NCI-H1092 treated with DMSO at 0.1 percent for 48 hours (cell line): ENCODE data around the gene MIB2.

Experiments used
- DNase-seq: peaks from one replicate; lab custom pipeline; 2025; lab: John Stamatoyannopoulos, UW

The MIB2 gene

DNA sequence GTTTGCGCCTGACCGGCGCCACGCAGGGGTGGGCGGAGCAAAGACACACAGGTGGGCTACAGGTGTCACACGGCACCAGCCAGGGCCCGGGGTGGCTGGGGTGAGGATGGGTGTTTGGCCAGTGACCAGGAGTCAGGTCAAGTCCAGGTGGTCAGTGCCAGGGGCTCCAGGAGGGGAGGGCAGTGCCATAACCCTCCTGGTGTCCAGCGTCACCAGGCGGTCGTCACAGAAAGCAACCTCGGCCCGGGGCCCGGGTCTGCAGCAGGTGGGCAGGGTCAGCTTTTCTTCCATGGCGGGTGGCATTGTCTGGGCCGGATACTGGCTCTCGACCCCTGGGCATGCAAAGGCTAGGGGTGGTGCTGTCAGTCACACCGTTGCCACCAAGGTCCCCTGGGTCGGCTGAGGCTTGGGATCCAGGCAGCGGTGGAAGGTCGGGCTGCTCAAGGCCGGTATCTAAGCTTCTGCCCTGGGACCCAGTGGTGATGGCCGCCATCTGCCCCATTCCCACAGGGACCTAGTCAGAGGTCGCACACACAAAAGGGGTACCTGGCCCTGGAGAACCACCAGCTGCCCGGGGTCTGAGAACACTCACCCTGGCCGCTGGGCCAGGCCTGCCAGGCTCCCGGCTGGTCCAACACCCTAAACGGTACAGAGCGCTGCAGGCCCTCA is 17.1 kb upstream of the MIB2 start:
- no peak for DNase-seq

DNA sequence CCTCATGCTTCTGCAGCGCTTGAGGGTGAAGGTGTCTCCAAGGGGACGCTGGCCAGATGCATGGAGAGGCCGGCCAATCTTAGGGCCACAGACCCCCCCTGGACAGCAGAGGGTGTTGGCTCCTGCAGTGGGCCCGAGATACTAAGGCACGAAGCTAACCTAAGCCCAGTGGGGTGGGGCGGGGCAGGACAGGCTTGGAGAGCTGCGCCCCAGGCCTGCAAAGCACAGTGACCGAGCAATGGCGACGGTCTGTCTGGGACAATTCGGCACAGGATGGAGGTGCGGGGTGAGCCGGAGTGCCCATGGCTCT is 16.6 kb upstream of the MIB2 start:
- no peak for DNase-seq

DNA sequence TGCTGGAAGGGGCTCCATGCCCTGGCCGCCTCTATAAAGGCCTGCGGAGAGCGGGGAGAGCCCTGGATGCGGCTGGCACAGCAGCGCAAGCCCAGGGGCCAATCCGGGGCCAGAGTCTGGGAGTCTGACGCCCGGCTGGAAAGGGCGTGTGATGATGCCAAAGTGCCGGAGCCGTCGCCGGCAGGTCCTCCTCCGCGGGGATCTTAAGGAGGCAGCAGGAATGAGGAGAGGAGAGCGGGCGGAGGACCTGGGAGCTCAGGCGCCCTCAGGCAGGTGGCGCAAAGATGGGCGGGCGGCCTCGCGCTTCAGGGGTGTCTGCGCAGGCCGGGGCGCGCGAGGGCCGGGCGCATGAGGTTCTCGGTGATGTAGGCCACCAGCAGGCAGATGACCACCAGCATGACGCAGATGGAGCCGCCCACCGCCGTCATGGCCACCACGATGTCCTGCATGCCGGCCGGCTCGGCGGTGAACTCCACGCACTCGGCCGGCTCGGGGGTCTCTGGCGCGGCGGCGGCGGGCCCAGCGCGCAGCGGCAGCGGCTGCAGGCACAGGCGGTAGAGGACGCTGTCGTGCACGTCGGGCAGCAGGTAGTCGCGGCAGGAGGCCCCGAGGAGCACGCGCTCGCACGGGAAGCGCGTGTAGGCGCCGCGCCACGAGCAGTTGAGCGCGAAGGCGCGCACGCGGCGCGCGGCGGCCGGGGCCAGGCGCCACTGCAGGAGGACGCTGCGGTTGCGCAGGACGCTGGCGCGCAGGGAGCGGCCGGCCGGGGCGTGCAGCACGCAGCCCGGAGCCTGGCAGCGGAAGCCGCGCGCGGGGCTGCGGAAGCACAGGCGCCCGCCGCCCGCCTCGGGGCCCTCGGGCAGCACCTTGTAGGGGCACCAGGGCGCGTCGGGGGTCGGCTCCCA is 16.0 kb upstream of the MIB2 start:
- DNase-seq = no peak

DNA sequence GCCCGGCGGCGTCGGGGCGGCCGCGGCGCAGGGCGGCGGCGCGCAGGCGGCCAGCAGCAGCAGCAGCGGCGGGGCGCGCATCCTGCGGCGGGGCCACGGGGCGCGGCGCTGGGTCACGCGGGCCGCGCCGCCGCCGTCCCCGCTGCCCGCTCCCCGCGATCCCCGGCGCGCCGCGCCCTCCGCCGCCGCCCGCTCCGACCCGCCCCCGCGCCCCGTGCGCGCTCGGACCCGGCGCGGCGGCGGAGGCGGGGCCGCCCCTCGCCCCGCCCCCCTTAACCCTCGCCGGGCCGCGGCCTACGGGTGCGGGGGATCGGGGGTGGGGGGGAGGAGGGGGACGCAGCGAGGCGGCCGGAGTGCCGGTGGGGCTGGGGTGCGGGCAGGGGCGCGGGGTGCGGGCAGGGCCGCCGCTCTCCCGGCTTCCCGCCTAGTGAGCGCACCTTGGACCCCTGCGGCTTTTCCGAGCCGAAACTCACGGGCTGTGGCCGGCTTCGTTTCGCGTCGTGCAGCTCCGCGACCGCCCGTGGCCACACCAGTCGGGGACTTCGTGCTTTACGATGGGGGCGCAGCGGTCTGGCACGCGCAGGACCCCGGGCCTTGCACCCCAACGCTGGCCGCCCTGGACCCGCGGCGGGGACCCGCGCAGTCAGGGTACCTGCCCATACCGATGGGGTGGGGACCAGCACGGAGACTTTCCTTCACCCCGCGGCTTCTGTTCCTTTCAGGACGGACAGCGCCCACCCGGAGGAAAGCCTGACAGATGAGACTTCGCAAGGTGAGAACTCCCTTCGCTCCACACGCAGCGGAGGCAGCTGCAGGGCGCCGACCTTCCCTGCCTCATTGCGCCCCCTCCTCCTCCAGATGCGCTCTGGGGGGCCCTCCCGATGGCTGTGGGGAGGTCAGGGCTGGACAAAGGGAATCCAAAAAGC is 15.1 kb upstream of the MIB2 start, which contains the start of gene FNDC10:
Gene FNDC10 (minus strand): TSS at position 201 of the 926 bp plus-strand sequence. CDS start 120 bp downstream, at position 81.
- no peak for DNase-seq

DNA sequence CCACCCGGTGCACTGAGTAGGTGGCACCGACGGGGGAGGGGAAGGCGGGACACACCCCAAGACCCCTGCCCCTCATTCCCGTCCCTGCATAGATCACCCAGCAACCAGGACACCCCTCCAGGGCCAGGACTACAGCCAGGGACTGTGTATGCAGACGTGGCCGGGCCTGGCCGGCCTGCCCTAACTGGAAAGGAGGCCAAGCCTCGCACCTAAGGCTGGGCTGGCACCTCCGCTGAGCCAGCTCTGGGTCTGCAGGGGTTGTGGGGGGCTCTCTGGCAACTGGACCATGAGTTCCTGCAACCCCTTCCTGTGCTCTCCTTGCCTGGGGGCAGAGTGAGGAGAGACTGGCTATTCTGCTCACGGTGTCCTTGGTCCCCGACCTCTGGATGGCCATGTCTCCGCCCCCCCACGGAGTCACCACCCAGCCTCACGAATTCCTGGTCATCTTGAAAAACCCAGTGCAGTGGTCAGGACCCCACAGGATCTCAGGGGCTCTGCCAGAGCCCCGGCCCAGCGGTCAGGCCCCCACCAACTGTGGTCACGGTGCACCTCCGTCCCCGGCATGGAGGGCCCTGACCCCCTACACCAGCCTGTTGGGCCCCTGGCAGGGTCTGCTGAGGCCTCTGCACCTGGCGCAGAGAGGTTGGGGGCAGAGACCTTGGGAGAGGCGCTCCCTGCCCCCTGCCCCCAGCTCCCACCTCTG is 14.3 kb upstream of the MIB2 start:
- DNase-seq = no peak

DNA sequence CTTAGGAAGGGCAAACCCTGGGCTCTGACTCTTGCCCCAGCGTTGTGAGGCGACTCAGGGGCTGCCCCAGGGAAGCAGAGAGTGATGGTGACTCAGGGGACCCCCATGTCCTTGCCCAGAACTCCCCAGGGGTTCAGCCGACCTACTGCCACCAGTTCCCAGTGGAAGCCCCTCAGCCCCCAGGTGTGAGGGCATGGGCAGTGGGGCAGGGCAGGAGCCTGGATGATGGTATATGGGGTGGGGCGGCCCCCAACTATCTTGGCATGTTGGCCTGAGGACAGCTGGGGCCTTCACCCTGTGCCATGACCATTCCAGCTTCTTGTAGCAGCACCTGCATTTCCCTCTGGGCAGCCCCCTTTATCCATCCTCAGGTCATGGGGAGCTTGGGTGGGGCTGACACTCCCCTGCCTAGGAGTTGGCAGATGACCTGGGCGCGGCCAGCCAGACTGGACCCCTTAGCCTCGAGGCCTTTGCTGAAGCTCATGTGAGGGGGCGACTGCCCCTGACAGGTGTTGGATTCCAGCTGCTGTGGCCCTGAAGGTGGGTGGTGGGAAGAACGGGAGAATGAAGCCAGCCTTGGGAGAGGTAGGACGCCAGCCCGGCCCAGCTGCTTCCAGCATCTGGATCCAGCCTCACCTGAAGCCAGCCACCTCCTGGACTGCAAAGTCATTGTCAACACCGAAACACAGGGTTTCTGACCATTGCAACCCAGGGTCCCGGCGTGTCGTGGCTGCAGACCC is 13.6 kb upstream of the MIB2 start:
- no peak for DNase-seq

DNA sequence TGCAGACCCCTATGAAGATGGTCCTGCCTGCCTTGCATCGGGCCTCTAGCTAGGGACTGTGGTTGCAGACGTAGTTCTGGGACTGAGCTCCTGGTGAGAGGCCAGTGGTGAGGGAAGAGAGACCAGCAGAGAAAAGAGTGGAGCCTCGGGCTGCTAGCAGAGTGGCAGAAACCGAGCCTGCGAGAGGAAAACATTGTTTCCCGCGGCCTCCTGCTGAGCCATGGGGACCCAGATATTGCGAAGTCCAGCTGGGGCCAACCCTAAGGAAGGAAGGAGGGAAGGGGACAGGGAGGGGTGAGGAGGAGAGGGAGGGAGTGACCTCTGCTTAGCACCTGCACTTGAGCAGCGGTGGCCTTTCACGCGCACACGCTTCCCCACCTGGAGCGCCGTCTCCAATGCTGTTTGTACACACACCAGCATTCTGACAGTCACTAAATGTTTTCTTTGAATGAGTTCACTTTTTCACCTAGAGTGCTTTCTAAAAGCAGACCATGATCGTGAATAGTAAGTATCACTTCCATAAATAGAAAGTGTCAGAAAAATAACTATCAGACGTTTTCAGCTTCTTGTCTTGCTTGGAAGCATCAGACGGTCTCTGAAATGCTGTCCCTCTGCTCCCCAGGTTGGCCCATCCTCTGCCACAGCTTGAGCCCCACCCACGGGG is 12.9 kb upstream of the MIB2 start:
- no peak for DNase-seq

DNA sequence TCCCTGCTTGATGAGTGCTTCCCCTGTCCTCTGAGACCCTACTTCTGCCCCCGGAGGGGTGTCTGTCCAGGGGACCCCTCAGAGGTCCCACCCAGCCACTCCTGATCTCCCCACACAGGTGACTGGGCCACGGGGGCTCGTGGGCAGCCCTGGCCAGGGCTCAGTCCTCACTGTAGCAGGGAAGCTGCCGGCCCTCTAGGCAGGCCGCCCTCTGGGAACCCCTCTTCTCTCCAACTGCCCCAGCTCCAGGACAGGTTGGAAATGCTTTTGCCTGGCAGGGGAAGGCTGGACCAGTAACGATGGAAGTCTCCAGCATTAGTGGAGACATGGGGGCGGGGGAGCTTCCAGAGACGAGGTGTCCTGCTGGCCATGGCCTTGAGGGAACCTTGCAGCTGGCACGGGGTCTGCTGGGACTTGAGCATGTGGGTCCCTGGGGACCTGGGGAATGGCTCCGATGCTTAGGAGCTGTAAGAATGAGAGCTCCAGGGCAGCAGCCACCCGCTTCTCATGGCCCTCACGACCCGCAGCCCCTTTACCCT is 12.3 kb upstream of the MIB2 start:
- DNase-seq = no peak

DNA sequence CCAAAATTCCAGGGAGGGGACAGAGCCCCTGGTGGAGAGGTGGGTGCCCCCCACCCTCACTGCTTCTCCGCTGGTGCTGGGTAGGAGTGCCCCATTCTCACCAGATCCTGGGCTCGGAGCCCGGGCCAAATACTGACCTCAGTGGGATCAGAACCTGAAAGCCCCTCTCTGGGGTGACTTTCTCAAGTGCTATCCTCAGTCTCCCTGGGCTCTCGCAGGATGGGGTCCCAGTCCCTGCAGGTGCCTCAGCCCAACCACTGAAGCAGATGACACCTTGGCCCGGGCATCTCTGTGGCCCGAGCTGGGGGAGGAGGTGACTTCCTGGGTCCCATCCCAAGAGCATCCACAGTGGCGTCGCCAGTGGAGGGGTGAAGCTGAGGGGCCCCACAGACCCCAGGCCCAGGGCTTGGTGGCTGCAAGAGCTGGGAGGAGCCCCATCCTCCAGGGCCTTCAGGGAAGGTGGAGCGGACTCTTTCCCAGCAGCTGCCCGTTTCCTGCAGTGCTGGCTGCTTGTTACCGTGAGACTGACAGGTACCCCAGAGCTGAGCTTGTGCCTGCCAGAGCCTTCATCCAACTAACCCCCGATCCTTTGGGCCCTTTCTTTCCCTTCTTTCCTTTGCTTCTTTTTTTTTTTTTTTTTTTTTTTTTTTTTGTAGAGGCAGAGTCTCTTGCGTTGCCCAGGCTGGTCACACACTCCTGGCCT is 11.5 kb upstream of the MIB2 start:
- no peak for DNase-seq

DNA sequence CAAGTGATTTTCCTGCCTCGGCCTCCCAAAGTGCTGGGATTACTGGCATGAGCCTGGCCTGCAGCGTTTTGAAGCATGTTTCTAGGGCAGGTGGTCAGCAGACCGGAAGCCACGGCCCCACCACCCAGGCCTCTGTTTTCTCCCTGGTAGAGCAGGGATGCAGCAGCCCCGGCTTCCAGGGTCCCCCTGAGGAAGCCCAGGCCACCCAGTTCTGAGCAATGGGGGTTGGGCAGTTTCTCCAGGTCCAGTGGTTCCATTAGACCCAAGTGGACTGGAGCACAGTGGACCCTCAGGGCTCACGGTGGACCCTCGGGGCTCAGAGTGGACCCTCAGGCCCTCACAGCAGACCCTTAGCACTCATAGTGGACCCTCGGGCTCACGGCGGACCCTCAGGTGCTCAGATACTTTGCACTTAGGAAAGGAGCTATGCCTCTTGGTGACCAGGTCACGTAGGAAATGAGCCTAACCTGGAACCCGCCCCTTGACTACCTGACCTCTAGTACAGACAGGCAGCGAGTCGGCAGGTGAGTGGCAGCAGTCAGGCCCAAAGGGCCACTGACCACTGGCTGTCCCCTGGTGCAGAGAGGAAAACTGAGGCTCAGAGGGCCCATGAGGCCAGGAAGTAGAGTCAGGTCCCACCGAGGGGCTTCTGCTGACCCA is 10.8 kb upstream of the MIB2 start:
- no peak for DNase-seq

DNA sequence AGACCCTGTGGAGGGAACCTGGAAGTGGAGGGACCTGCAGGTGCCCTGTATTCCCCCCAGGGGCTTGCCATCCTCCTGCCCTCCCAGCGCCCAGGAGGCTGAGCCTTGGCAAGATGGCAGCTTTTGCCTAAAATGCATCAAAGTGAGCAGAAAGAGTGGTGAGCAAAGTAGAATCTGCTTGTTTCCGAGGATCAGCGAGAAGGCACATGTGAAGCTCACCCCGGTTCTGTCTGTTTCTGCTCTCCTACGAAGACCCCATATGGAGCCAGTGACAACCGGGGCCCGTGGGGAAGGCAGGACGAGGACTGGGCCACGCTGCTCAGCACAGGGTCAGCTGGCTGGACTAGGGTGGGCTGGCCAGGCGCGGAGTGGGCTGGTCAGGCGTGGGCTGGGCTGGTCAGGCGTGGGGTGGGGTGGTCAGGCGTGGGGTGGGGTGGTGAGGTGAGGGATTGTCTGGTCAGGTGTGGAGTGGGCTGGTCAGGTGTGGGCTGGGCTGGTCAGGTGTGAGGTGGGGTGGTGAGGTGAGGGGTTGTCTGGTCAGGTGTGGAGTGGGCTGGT is 10.2 kb upstream of the MIB2 start:
- DNase-seq = no peak

DNA sequence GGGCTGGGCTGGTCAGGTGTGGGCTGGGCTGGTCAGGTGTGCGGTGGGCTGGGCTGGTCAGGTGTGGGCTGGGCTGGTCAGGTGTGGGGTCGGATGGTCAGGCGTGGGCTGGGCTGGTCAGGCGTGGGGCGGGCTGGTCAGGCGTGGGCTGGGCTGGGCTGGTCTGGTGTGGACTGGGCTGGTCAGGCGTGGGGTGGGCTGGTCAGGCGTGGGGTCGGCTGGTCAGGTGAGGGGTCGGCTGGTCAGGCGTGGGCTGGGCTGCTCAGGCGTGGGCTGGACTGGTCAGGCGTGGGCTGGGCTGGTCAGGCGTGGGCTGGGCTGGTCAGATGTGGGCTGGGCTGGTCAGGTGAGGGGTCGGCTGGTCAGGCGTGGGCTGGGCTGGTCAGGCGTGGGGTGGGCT is 9.6 kb upstream of the MIB2 start:
- DNase-seq = no peak

DNA sequence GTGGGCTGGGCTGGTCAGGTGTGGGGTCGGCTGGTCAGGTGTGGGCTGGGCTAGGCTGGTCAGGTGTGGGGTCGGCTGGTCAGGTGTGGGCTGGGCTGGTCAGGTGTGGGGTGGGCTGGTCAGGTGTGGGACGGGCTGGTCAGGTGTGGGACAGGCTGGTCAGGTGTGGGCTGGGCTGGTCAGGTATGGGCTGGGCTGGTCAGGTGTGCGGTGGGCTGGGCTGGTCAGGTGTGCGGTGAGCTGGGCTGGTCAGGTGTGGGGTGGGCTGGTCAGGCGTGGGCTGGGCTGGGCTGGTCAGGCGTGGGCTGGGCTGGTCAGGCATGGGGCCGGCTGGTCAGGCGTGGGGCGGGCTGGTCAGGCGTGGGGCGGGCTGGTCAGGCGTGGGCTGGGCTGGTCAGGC is 9.1 kb upstream of the MIB2 start:
- no peak for DNase-seq

DNA sequence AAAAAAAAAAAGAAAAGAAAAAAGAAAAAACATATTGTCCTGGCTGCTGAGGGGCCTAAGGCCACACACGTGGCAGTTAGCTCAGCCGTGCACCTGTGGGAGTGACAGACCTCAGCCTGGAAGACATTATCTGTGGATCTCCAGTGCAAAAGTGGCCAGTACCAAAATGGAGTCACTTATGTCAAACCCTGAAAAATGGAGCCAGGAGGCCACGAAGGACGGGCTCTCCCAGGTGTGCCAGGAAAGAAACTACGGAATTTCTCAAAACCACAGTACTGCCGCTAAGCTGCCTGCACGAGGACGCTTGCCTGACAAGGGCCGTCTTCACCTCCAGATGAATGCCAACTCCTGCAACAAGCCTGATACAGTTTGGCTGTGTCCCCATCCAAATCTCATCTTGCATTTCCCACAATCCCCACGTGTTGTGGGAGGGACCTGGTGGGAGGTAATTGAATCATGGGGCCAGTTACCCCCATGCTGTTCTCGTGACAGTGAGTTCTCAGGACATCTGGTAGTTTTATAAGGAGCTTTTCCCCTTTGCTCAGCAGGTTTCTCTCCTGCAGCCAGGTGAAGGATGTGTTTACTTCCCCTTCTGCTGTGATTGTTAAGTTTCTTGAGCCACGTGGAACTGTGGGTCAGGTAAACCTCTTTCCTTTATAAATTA is 5.3 kb upstream of the MIB2 start:
- no peak for DNase-seq

DNA sequence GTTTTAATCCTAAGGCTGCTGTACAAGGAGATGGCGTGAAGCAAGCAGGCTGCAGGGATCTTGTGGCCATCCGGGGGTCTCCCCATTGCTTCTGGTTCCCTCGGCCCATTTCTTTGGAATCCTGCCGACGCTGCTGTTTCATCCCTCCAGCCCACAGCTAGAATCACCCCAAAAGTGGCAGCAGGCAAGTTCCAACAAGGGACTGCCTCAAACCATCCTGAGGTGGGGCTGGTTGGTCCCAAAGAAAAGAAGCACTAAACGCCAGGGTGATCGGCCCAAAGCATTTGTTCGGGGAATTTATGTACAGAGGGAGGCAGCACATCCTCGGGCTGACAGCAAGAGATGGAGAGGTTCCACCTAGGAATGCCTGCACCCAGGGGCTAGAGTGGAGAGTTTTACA is 4.5 kb upstream of the MIB2 start:
- DNase-seq = no peak

DNA sequence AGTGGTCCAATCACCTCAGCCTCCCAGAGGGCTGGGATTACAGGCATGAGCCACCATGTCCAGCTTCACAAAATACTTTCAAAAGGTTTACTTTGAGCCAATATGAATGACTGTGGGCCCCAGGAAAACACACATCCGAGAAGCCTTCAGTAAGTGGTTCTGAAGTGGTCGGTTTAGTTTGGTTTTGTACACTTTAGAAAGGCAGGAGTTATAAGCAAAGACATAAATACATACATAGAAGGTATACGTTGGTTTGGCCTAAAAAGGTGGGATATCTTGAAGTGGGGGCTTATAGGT is 3.2 kb upstream of the MIB2 start:
- DNase-seq = no peak

DNA sequence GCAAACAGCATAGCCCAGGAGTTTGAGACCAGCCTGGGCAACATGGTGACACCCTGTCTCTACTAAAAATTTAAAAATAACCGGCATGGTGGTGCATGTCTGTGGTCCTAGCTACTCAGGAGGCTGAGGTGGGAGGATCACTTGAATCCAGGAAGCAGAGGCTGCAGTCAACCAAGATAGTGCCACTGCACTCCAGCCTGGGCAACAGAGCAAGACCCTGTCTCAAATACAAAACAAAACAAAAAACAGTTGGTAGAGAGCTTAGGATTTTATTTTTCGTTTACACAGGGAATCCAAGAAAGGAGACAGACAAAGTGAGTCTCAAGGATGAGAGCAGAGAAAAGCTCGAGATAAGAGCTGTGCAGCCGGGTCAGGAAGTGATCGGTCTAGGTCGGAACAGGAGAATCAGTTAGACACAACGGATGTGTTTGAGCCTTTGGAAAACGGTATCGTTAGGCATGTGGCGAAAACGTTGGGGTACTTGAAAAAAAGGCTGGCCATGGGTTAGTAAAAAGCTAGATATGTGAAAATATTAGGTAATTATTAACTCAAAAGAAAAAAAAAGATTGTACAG is 1.7 kb upstream of the MIB2 start:
- no peak for DNase-seq
